Epithelial cell of prostate (primary cell): ENCODE results near the gene NCAM2.

Experiments used
- DNase-seq: peaks from one replicate; pipeline ENCODE4 v3.0.0-alpha.2; 2011; ENCODE audit warnings: low read depth, low spot score
- H3K27ac ChIP-seq: fragments of 450-650 bp; 2 replicates; pipeline ENCODE4 v1.5.1; 2017; ENCODE audit warnings: mild to moderate bottlenecking

NCAM2 gene

DNA sequence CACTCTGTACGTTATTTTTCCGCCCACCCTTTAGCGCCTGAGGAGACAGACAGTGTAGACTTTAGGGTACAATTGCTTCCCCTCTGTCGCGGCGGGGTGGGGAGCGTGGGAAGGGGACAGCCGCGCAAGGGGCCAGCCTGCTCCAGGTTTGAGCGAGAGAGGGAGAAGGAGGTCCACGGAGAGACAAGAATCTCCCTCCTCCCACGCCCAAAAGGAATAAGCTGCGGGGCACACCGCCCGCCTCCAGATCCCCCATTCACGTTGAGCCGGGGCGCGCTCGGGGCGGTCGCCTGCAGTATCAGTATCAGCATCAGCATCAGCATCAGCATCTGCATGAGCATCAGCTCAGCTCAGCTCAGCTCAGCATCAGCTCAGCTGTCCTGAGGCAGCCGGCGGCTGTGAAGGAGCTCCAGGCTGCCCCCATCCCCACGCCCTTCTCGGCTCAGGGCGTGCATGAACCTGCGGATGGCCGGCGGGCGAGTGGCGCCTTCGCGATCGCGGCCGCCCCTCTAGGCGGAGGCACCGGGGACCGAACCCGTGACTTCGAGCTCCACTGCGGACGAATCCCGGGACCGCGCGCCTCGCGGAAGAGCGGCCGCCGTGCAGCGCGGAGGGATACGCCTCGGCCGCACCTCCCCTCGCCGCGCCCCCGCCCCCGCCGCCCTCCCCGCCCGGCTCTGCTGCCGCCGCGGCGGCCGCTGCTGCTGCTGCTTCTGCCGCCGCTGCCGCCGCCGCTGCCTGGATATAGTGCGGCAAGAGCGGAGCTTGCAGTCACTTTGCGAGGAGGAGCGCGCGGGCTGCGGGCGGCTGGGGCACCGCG lies at the start of gene NCAM2:
Gene NCAM2, plus strand, starts transcription at position 774 of the 820 bp plus-strand sequence.
- DNase-seq, result peak; percentile 16
- H3K27ac ChIP-seq, result no peak within 1 kb of the TSS

DNA sequence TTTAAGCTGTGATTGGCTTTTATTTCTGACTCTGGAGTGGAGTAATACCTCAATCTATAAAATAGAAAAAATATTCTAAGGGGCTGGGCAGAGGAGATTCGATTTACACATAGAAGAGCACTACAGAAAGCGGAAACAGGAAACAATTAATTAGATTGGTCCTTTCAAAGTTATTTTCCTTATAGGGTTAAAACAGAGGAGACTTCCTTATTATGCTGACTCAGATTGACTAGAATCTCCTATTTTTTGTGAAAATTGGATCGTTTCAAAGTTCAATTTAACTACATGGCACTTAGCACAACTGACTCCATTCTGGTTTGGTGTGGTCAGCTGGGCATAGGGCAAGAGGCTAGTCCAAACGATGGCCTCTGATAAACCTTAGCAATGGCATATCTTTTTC lies 48.3 kb upstream of the NCAM2 start:
- no peak overlapping the region for H3K27ac ChIP-seq
- no peak for DNase-seq

DNA sequence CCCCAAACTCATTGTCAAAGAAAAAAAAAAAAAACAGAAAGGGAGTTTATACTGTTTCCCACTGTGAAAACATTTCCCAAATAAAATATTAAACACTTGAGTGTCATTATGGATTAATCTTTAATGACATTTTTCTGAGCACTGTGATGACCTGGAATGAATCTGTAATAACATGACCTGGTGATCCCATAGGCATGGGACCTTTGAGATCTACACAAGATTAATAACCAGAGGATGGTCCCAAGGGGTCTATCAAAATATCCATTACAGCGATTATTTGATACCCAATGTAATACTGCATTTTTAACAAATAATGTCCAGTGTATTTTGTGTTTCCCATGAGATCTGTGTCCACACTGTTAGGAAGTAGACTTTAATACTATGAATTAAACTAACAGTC lies 32.4 kb upstream of the NCAM2 start:
- H3K27ac ChIP-seq, result no peak overlapping the region
- no peak for DNase-seq

DNA sequence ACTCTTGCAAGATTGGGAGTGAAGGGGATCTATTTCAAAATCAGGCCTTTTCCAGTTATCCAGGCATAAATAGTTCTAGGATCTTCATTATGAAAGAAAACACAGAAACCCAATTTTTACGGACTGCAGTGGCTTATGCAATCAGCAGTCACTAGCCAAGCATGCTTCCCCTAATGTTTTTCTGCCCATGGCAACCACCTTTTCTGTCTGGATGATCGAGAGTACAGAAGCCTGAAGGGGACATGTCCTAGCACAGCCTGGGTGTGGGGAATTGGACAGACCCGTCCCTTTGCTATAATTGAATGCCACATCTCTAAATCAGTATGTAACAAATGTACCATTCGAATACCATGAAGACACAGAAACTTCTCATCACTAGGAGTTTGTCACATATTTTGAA lies 29.8 kb upstream of the NCAM2 start:
- H3K27ac ChIP-seq, result no peak overlapping the region
- DNase-seq, result no peak

DNA sequence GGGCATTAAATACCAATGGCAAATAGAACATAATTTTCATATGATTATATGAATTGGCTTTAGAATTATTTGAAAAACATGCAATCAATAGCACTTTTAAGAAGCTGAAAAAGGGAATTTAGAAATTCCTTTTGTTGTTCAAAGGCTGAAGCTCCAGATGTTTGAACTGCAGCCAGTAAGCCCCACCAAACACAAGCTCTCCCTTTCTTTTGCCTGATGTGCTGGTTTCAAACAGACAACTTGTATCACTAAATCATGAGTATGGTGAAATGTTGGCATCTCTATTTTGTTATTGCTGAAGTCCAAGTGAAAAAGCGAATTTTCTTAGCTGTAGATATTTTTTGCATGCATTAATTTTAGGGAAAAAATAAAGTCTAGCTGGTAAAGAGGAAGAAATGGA lies 27.5 kb upstream of the NCAM2 start:
- DNase-seq, result no peak
- H3K27ac ChIP-seq, result no peak overlapping the region

DNA sequence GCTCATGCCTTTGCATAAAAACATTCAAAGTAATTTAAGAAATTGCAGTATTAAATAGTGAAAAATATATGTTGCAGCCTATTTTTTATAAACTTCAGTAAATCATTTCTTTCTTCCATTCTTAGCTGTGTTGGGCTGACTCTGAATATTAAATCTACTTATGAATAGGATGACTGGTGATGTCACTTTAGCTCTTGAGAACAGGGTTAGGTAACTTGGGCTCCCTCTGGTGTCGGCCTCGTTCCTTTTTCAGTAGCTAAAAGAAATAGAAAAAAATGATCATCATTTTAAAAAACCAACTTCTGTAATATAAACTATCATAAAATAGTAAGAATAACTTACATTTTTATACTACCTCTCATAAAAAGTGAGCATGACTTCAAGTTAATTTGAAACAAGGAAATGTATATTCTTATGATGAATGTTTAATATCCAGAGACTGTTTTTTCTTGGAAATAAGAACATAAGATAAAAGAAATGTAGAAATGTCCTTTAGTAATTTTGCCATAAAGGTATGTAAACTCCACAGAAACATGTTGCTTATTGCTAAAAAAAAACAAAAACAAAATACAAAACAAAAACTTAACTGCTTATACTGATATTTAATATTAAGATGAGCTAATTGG lies 26.8 kb upstream of the NCAM2 start:
- peak; percentile 5 for DNase-seq
- no peak overlapping the region for H3K27ac ChIP-seq

DNA sequence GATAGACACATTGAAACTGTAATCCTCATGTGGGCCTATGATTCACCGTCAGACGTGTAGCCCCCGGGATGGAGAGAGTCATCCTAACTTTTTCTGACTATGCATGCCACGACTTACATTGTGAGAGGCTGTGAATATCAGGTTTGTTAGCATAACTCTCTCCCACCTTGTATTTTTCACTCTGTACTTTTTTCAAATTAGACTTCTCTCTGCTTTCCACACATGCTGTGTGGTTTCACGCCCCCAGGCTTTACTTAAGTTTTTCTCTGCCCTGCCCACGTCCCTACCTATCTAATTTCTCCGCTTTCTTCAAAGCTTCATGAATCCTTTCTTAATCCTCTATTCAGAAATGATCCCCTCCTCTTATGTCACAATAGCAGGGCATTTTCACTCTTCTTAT lies 3.4 kb upstream of the NCAM2 start:
- H3K27ac ChIP-seq, result no peak overlapping the region
- DNase-seq, result no peak

DNA sequence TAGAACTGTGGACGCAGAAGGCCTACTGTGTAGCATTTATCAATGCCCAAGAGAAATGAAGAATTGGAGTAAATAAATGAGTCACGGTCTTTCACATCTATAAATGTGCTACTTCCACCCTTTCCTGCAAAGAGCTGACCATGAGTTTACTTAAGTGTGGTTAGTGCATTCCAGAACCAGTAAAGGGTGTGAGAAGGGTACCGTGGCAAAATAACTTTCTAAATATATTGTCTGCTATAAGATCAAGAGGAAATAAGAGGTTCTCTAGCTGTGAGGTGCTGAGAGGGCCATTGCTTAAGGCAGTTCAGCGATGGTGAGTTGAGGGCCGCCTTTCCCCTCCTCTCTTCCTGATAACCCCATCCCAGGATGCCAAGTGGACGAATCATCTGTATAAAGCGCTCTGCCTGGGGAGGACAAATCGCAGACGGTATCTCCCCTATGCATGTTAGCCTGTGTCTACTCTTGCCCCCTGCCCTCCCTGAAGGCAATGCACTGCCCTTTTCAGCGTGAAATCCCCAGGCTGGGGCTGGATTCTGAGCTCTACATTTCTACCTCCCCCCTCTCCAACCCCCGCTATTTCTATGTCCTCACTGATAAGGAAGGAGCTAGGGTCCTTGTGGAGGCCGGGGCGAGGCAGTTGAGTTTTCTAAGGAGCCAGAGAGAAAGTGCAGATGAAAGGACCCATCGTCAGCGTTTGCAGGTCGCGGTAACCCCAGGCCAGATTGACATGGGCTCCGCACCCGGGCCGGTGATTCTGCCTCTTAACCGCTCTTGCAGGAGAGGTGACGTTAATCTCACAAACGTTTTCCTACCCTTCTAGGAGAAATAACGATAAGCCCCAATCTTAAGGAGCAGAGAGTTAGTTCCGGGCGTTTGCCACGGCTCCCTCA lies 1.5 kb upstream of the NCAM2 start:
- H3K27ac ChIP-seq, result no peak overlapping the region
- DNase-seq, result no peak

DNA sequence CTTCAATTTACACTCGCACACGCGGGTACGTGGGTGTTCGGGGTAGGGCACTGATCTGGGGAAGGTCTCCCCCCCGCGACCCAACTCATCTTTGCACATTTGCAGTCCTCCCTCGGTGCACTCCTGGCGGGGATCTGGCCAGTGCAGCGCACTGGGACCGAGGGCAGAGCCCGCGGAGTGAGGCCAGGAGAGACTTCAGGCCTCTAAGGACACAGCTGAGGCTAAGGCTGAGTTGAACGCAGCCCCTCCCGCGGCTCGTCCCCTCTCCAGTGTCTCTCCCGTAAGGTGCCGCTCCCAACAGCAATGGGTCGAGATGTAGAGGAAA lies 936 bp upstream of the NCAM2 start:
- no peak overlapping the region for H3K27ac ChIP-seq
- no peak for DNase-seq

DNA sequence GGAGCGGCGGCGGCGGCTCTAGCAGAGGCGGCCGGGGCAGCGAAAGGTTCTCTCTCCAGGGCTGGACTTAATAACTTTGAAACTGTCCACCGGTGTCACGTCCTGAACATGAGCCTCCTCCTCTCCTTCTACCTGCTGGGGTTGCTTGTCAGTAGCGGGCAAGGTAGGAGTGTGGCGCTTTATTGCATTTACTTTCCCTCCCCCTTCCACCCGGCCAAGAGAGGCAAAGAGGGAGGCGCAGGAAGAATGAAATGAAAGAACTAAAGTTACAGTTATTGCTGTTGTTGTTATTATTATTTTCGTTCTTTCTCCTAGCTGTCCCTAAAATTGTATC lies 214 bp downstream of the NCAM2 start:
- H3K27ac ChIP-seq, result no peak overlapping the region
- DNase-seq, result no peak

DNA sequence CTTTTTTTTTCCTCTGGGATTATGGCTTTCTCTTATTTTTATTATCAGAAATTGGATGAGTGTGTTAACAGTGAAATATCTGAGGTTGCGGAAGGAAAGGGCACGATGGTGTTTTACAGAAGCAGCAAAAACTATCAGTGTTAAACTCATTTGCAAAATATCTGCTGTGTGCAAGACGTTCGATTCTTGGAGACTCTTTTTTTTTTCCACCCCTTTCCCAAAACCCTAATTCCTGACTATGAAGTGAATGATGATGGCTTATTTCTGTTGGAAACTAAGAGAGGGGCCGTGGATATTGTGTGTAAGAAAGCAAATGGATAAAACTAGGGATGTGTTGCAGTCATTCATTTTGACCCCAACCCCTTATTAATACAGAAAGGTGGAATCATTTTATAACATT lies 677 bp downstream of the NCAM2 start:
- H3K27ac ChIP-seq, result no peak overlapping the region
- DNase-seq, result no peak

DNA sequence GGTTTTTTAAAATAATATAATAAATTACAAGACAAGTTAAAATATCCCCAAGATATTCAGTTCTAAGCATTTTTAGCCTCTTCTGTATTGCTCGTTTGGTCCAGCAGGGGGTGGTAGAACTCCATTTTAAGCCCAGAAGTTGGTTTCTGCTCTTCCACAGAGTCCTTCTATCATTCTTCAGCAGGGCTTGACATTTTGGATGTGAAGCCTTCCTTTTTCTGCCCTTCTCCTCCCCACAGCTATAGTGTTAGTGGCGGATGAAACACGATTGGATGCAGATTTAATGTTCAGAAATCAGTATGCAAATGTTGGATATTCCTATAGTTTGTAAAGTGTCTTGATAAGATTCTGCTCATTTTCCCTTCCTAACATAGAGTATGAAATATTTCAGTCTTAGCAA lies 1.4 kb downstream of the NCAM2 start:
- no peak for DNase-seq
- H3K27ac ChIP-seq, result no peak overlapping the region

DNA sequence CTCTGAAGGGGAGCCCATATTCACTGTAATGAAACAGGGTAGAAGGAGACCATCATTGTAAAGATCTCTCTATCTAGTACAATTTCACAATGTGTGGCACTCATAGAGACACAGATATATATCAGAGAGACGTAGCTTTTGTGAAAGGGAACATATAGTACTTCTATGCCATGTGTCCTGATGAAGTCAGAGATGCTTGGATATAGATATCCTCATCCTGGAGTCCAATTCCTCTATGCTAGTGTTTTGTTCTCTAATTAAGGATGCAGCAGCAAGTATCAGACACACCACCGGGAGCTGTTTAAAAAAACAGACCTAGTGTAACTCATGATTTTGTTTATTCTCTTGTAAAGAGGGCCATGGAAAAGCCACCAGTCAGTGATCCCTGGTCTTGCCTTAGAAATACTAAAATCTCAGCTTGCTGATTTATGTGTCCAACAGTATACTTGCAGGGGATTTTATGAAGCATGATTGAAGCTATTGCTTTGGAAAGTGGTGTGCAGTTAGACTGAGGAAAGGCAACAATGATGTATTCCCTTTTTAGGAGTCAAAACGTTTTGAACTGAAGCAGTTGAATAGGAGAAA lies 2.5 kb downstream of the NCAM2 start:
- H3K27ac ChIP-seq, result no peak overlapping the region
- DNase-seq, result no peak

DNA sequence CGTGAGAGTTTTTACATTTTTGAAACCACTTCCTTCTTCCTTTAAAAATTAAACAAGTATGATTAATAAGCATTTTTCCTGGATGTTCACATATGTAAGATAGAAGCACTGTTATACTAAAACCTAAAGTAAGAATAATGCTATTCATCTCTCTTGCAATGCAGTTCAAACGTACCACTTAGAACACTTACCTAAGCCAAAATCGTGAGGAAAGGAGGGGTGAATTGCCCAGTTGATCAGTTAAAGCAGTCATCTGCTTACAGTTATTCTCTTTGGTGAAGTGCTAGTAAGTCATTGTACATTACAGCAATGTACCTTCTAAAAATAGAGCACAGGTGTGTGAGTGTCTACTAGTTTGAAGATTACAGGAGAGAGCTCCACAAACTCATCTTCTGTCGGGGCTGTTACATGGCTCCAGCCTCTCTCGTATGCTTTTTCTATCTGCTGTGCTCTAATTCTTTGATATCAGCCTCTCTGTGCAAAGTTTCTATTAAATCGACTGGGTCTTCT lies 3.4 kb downstream of the NCAM2 start:
- H3K27ac ChIP-seq, result no peak overlapping the region
- DNase-seq, result no peak

DNA sequence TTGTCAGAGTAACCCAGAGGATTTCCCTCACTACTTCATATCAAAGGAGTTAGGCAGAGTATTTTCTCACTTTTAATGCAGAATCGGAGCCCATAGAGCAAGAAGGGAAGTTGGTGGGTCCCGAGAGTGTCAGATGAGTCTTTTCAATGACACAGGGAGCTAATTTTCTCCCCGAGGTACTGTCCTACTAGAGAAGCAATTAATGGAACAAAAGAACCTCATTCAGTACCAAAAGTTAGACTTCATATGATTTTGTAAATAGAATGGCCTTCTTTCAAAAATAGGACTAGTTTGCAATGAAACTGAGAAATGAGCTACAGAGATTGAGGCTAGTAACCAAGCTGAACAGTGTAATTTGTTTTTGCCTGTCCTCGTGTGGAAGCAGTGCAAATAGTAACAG lies 3.9 kb downstream of the NCAM2 start:
- no peak for DNase-seq
- no peak overlapping the region for H3K27ac ChIP-seq

DNA sequence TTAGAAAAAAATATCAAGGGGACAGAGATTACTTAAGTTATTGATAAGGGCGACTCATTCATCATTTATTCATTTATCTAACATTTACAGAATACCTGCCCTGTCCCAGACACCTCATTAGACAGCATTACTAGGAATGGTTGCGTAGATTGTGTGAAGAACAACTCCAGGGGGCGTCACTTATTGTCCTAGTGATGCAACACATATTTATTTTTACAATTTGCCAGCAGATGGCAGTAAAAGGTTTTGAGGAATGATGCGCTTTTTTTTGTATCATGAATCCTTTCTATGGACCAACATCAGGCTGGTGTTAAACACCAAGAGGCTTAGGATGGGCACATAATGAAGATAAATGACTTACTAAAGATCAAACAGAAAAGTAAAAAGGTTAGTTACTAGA lies 5.5 kb downstream of the NCAM2 start:
- no peak for DNase-seq
- no peak overlapping the region for H3K27ac ChIP-seq

DNA sequence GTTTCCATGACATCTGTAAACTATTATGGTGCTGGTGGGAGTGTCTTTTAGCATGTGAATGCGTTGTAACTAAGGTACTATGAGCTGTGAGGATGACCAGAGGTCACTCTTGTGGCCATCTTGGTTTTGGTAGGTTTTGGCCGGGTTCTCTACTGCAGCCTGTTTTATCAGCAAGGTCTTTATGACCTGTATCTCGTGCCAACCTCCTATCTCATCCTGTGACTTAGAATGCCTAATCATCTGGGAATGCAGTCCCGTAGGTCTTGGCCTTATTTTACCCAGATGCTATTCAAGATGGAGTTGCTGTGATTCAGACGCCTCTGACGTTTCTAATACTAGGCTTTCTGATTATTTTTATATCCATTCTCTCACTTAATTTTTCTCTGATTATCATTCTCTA lies 9.4 kb downstream of the NCAM2 start:
- no peak overlapping the region for H3K27ac ChIP-seq
- no peak for DNase-seq

DNA sequence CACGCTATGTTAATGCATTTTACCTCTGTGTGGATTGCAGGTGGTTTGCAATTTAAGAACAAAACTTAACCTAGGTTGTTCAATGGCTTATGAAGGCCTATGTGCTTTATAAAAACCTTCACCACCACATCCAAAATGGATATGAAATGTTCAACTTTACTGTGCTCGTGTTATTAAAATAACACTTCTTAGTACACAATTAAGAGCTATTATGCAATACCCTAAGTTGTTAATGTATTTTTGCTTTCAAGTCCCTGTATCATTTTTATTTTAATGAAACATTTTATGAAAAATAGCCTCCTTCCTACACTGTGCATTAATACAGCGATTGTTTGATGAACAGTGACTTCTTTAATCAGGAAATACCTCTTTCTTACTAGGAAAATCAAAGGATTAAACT lies 12.0 kb downstream of the NCAM2 start:
- H3K27ac ChIP-seq, result no peak overlapping the region
- DNase-seq, result no peak

DNA sequence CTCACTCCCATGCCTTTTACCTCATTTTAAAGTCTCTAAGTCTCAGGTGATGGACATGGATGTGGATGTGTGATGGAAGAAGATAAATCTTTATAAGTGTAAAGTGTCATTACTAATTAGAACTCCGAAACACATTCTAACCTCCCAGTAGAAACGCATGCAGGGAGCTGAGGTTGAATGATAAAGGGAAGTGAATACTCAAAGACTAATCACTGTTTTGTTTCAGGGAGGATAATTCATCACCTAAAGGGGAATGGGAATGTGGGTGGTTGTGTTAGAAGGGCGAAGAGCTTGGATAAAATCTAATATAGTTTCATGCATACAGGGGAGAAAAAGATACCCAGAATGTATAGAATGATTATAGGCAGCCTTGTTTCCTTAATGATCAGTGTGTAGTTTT lies 12.5 kb downstream of the NCAM2 start:
- DNase-seq, result no peak
- no peak overlapping the region for H3K27ac ChIP-seq

DNA sequence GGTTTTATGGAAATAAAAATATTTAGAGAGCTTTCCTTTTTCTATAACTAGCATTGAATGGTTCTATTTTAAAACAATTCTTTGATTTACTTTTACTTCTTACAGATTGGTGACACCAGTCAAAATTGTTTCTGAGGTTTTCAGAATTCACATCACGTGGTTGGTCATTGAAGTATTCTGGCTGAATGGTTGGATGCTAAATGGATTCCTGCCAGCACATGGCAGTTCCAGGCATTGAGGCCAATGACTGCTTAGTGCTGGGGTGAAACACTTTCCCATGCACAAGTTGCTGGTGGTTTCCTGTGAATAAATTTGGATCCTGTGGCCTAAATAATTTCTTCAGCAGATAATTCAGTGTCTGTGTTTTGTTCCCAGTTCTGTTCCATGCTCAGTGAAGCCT lies 20.6 kb downstream of the NCAM2 start:
- DNase-seq, result no peak
- no peak overlapping the region for H3K27ac ChIP-seq

DNA sequence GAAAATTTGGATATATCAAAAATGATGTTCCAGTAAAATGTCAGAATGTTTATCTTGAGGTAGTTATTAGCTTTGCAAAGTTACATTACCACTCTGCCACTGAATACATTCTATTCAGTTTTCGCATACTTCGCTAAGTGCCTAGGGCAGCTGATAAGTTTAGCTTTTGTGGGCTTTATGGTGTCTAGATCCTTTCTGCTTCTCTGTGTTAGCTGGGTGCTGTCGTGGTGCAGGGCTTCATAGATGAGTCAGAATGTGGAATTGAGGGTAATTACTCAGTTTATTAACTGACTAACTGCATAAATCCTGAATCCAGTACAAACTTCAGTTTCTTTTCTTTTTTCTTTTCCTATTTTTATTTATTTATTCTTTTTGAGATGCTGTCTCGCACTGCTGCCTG lies 21.5 kb downstream of the NCAM2 start:
- DNase-seq, result no peak
- H3K27ac ChIP-seq, result no peak overlapping the region
